Activated CD4-positive, alpha-beta T cell treated with anti-CD3 and anti-CD28 coated beads, Interleukin-2, amount 50 U/mL, for 24 hours (primary cell): Measurements from ENCODE around the gene CDCA7L.
"Not testable (repeated sequence)": the region's sequence is repeated elsewhere in the genome, so short reads cannot be mapped to it uniquely, and the experiment has no call there.

Source experiments
- DNase-seq, 2 donors: peaks; one replicate each; pipeline ENCODE4 v3.0.0-alpha.2; 2020; ENCODE audit warnings: low read depth in 1 of 2, low spot score in 1 of 2

CDCA7L gene

DNA sequence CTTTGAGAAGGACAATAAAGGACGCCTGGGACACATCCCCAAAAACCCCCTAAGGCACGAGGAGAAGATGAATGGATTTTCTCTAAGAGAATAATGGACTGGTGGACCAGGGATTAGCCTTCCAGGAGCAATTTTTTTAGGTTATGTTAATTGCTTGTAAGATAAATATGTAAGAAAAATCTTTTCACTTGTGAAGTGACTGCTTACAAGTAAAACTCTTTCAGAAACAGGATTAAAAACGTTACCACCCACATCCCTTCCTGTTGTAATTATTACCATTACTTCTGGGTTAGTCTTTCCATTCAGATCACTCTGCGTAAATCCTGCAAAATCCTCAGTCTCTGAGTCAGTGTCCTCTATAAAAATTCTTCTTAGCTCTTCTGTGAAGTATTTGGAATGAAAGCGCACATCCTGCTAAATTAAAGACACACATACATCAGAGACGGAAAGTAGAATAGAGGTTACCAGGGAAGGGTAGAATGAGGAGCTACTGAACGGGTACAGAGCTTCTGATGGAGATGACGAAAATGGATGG lies 34.3 kb downstream of the CDCA7L start:
- no peak for DNase-seq

DNA sequence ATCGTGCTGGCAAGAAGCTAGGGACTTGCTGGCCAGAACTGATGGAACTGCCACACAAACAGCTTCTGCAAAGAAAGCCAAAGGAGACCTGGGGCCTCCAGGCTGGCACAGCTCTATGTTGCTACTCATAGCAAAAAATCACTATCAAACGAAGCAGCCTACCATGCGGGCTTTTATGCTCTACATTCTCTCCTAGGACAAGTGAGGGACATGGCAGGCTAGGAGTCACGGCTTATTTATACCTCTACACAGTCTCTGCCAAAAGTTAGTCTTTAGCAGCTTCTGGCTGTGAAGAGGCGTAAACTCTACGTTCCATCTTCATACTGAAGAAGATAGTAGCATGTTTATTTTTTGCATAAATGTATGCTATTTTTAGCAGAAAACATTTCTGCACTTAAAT lies 35.4 kb downstream of the CDCA7L start:
- DNase-seq, result no peak

DNA sequence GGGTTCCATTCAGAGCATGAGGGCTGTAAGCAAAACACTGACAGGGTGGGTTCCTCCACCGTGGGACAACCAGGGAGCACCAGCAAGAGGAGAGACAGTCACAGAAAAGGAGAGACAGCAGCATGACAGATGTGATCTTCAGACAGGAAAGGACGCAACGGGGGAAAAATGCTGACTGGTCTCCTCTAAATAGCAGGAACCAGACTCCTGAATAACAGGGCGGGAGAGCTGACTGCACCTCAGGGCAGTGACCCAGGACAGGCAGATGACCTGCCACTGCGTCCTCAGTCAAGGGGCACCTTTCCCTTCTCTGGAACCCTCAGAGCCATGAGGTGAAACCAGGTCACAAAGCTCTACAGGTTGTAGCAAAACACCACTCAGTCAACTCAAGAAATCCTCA lies 37.0 kb downstream of the CDCA7L start:
- DNase-seq, result no peak

DNA sequence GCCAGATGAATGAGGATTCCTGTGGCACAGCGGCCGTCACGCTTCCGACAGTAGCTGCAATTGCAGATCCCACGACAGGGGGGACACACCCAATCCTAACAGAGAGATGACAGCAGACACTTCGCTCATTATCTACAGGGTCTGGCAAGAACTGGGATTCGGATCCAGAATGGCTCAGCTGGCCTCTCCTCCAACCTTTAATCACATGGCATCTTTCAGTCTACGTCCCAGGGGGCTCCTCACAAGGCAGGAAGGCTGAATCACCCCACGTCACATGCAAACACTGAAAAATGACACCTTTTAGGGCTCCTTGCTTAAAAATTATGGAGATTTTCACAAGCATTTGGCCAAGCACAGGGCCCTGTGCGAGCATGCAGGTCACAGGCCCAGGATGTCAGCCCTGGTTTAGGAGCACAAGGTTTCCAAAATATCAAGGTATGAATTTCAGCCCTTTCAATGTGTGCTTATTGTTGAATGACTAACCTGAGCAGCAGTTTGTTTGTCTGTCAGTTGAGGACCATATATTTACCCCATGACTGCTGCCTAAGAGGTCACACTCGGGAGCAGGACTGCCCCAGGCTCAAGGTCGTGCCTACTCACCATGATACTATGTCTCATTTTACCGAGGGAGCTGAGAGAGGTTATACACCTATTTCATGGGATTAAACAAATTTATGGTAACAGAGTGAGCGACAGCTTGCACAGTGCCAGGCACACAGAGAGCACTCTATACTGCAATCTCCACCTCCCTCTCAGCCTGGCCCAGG lies 42.5 kb downstream of the CDCA7L start:
- DNase-seq, result no peak

DNA sequence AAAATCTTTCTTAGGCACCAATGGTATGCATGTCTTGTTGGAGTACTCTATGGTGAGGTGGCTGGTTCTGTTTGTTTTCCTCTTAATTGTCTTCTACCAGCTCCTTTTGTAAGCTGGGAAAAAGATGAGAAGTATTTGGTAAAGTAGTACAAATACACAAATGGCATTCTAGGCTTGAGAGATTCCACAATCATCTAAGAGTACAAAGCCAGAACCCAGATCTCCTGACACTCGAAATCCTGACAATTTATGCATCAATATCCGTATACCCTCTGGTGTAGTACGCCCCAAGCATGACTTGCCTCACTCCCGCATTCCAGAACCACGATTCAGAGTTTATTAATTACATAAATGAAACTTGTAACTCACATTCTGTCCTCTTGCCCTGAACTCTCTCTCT lies 43.5 kb downstream of the CDCA7L start:
- no peak for DNase-seq

DNA sequence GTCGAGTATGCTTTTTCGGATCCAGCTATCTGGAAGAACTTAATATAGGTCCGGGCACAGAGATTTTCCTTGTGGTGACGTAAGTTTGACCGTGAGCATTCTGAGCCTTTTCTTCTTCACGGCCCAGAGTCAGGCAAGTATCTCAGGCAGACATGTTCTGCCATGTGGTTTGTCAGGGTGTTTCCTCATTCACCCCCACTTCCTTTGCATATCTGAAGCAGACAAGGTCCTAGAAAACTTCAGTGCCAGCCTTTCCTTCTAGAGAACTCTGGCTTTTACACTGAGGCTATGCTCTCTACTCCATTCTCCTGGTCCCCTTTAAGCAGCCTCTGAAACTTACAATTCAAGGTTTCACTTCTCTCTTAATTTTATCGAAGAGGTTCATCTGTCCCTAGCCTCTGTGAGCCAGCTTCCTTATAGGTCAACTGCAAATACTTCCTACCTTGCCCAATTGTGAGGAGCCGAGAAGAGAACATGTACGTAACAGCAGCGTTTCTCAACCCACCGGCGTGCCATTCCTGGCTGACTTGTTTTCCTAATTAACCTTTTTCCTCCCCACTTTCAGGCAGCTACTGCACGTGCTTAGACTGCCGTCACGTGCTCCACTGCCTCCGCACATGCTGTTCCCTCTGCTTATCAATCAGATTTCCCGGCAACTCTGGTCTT lies 47.3 kb downstream of the CDCA7L start:
- DNase-seq, result no peak

DNA sequence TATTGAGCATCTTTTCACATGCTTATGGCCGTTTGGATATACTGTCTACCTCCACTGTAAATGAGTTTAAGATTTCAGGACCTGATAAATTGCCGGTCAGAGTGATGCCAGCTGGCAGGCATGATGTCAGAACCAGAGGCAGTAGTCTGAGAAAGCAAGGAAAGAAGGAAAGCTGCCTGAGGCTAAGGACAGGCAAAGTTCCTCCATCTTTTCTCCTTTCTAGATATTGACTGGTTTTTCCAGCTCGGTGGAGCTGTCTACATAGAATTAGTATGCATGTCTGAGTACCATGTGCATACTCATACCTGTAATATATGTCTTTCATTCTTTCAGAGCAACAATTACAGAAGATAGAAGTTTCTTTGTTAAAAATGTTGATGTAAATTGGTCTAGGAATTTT lies 52.3 kb downstream of the CDCA7L start:
- DNase-seq, result no peak

DNA sequence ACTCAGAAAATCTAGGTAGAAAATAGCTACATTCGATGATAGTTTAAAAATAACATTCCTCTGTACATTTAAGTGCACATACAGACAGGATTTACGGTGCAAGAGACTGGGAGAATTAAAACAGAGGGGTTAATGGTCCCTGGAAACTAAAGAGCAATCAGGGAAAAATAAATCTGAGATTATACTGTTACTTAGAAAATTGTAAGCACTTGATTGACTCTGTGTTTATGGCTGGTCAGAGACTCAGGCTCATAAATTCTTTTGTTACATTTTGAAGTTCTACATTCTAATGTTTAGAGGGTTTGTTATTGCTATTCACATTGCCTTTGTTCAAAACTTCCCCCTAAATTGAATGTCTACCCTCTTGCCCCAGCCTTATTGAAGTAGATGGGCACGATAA lies 54.4 kb downstream of the CDCA7L start:
- DNase-seq, result no peak

DNA sequence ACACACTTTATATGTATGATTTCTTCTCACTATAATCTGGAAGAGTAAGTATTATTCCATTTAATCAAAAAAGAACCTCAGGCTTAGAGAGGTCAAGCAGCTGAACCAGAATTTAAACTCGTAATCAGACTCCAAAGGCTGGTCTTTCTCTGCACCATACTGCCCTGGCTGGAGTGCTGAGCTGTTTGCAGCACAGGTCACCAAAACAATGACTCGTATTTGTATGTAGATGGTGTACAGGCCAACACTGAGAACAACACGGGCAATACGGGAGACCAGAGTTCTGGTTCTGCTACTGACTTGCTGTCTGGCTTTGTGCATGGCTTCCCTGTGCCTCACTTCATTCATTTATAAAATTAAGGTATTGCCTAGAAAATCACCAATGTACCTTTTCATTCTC lies 57.9 kb downstream of the CDCA7L start:
- DNase-seq, result no peak

DNA sequence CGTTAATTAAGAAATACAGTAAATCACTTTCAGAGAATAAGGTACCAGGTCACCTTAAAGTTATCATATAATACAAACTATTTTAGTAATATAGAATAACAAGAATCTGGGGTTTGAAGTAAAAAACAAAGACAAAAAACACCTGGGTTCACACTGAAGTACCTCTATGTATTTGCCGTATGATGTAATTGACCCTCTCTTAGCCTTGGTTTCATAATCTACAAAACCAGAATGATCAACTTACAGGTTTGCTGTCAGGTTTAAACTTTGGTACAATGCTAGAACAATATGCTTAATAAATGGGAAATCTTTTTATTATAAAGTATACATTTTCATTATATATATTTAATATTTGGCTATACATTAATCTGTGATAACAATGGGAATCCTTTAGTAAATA lies 58.3 kb downstream of the CDCA7L start:
- no peak for DNase-seq

DNA sequence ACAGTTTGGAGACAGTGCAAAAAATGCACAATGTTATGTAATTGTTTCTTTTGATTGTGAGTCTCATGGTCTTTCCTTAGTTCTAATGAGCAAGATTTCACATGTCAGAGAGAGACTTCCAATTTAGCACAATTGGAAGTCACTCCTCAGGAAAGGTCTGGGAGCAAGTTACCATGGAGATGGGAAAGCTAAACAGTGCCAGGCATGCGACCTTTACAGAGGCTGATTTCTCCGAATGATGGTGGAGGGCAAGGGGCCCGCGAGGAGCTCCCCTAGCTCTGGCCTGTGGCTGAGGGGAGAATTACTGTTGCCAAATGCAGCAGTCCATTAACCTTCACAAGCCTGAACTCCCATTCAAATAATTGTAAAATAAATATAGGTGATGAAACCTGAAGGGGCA lies 59.3 kb downstream of the CDCA7L start:
- DNase-seq, result no peak

DNA sequence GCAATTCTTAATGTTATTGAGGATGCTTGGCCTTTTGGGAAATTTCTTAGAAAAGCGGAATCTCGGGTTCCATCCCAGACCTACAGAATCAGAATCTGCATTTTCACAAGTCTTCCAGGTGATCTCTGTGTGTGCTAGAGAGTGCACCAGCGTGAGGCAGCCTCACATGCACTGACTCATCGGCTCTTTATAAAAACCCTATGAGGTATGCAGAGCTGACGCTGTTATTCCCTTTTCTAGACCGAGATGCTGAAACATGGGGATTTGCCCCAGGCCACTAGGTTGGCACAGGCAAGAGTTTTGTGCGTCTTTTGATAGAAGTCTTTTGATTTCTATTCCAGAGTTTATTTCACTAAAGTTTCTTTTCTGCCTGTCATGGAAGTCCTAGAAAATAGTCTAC lies 61.2 kb downstream of the CDCA7L start:
- DNase-seq, result no peak

DNA sequence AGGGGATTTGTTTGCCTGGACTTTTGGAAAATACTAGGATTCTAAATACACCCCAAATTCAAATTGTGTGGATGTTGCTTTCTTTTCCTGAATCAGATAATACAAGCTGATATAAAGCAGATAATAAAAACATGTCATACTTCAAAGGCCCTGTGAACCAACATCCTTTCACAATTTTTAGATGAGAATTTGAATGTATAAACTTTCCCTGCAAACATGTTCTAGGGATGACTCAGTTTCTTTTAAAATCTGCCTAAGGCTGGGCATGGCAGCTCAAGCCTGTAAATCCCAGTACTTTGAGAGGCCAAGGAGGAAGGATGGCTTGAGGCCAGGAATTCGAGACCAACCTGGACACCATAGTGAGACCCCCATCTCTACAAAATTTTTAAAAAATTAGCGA lies 62.2 kb downstream of the CDCA7L start:
- DNase-seq, result not testable (repeated sequence)

DNA sequence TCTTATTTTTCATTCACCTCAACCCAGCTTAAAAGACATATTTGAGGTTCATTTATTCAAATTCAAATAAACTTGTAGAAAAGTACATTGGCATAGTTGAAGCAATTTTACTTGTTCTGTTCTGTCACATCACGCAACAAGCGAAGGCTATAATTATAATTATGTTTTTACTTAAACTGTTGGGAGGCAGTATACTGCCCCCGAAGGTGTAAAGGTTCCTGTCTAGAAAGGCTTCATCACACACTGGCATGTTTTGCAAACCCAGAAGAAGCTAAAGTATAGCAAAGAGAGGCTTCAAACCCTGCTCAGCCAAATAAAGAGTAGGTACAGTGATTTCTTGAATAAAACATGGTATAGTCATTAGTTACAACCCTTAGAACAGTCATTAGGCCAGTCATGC lies 62.6 kb downstream of the CDCA7L start:
- no peak for DNase-seq

DNA sequence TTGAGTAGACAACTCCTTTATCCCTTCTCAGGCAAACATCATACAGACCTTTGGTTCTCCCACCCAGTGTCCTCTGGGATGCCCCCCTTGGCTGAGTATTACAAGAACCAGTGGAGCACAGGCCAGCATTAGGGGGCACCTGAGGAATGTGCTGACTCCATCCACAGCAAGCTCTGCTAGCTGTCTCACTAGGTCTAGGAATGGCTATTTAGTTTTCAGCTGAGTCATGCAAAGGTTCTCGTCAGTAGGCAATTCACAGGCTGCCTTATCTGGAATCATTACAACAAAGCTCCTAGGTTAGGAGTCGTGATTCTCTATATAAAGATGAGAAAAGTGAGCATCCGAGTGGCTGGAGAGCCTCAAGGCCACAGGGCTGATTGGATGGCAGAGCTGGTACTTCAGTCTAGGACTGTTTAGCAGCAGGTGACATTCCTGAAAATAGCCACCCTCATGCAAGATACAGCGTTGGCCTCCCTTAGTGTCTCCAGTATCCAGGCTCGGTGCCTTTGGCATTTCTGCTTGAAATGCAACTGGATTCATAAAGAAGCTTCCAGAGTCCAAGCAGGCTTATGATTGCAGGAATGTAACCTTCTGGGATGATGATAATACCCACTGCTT lies 75.8 kb downstream of the CDCA7L start:
- DNase-seq, result no peak

DNA sequence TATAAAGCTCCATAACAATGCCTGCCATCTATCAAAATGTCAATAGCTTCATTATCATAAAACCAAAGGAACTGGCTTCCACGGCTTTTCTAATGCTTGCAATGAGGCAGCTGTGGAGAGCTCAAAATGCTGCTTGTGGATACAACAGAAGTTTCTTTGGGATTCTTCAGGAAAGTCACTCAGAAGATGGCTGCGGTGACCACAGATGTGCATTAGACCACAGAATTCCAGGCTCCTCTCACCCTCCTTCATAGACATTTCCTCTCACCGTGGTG lies 77.2 kb downstream of the CDCA7L start:
- DNase-seq, result no peak

DNA sequence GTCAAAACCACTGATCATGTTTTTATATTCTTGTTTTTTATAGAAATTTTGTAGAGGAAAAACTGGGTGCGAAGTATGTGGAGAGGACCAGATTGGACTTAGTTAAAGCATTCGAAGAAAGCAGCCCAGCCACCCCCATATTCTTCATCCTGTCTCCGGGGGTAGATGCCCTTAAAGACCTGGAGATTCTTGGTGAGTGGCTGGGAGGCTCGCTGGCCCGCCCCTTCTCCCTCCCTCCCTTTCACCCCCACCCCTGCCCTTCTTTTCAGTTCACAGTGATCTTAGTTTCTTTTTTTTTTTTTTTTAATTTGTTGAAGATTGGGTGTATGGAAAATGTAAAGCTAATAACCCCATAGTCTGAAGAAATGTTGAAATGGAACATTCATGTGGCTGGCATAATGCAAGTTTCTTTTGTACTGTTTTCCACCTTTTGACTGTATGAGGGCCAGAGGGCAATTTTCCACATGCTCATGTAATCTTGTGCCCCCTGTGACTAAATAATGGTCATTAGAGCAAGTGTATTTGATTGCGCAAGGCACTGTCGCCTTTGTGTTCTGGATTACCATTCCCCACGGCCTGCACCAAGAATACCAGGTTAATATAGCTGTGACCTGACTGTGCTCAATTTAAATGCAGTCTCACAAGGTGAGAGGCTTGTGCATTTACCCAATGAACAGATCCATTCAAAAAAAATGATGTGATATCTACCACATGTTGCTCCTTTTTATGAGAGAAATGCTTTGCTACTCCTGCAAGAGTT lies 77.7 kb downstream of the CDCA7L start:
- no peak for DNase-seq

DNA sequence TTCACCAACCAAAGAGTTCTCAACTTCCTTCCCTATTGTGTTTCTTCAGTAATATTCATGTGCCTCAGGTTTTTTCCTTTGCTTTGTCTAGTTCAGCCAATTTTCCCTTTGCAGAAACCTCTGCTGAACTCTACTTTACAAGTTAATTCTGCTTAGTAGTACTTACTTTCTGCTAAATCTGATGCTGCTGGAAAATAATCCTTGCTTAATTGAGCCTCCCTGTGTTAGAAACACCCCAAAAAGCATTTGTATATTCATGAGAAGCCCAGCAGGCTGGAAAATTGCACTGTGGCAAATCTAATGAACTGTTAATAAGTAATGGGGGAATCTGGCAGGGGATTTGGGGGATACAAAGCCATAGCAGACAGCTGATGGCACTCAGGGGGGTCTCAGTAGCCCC lies 78.5 kb downstream of the CDCA7L start:
- DNase-seq, result no peak

DNA sequence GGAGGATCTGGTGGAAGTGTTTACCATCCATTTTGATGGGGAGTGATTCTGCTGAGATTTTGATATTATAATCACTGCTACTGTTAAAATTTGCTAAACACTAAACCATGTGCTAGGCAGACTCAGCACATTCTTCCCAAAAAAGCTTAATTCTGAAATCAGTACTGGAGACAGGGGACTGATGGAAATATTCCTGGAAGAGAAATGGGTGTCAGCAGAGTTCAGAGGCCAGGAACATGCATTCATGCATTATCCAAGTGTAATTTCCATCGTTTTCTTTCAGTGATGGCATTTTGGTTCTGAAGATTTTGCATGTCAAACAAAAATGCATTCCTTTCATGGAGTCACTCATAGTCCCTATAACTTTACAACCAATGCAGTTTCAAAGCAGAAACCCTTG lies 79.0 kb downstream of the CDCA7L start:
- DNase-seq, result no peak

DNA sequence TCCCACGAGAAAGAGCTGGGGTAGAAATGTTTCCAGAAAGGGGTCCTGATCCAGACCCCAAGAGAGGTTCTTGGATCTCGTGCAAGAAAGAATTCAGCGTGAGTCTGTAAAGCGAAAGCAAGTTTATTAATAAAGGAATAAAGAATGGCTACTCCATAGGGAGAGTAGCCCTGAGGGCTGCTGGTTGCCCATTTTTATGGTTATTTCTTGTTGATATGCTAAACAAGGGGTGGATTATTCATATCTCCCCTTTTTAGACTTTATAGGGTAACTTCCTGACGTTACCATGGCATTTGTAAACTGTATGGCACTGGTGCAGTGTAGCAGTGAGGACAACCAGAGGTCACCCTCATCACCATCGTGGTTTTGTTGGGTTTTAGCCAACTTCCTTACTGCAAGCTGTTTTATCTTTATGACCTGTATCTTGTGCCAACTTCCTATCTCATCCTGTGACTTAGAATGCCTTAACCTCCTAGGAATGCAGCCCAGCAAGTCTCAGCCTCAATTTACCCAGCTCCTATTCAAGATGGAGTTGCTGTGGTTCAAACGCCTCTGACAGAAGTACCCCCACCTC lies 80.0 kb downstream of the CDCA7L start:
- not testable (repeated sequence) for DNase-seq

DNA sequence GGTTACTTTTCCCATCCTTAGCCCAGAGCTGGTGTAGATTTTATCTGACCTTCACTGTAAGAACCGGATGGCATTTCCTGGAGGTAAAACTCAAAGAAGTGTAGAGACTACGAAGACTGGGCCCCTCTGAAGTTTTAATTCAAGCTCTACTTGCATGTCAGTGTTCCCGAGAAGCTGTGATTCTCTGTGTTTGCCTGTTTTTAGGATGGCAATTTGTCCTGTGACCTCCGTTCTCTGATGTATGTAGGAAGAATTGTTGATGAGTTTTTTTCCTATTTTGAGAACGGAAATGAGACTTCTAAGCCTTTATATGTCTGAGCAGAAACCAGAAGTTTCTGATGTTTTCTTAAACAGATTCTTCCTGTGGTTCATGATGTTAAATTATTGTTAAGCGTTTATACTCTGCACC lies 94.1 kb downstream of the CDCA7L start:
- no peak for DNase-seq
